H9 (cell line): Measurements from ENCODE around the gene SLC25A11. TPM values are rescaled to one million over a fixed set of nuclear protein-coding genes. Genes with fewer than 3 reads are reported as not detected.

Experiments
- DNase-seq: peaks from one replicate; pipeline ENCODE4 v3.0.0-alpha.2; 2017
- H2AFZ ChIP-seq: one replicate; pipeline ENCODE4 v1.6.1; 2013; ENCODE audit warnings: mild to moderate bottlenecking, low read length, control low read depth, moderate library complexity
- H2AK5ac ChIP-seq: 2 replicates; pipeline ENCODE4 v1.6.1; 2013; ENCODE audit warnings: low read length, control low read depth, mixed read lengths; ENCODE audit not compliant: insufficient read length
- H2BK120ac ChIP-seq: one replicate; pipeline ENCODE4 v1.6.1; 2013; ENCODE audit warnings: low read depth, mild to moderate bottlenecking, low read length, control low read depth, inconsistent platforms; ENCODE audit not compliant: poor library complexity, severe bottlenecking
- H2BK12ac ChIP-seq: 2 replicates; pipeline ENCODE4 v1.6.1; 2013; ENCODE audit warnings: low read length, control low read depth, mixed read lengths, low read depth; ENCODE audit not compliant: insufficient read length
- H2BK15ac ChIP-seq: 2 replicates; pipeline ENCODE4 v1.6.1; 2013; ENCODE audit warnings: low read depth, low read length, control low read depth
- H2BK20ac ChIP-seq: one replicate; pipeline ENCODE4 v1.6.1; 2013; ENCODE audit warnings: low read depth, mild to moderate bottlenecking, low read length, control low read depth, inconsistent platforms; ENCODE audit not compliant: poor library complexity, severe bottlenecking
- H2BK5ac ChIP-seq: 2 replicates; pipeline ENCODE4 v1.6.1; 2013; ENCODE audit warnings: low read length, control low read depth, mixed read lengths; ENCODE audit not compliant: insufficient read length
- H3K14ac ChIP-seq: 2 replicates; pipeline ENCODE4 v1.6.1; 2013; ENCODE audit warnings: low read length, control low read depth; ENCODE audit not compliant: insufficient read depth
- H3K18ac ChIP-seq: 2 replicates; pipeline ENCODE4 v1.6.1; 2013; ENCODE audit warnings: low read depth, mild to moderate bottlenecking, mixed read lengths, low read length, control low read depth; ENCODE audit not compliant: insufficient read length
- H3K23ac ChIP-seq: 2 replicates; pipeline ENCODE4 v1.6.1; 2013; ENCODE audit warnings: low read length, control low read depth, mixed read lengths, low read depth; ENCODE audit not compliant: insufficient read length
- H3K23me2 ChIP-seq: 2 replicates; pipeline ENCODE4 v1.6.1; 2013; ENCODE audit warnings: low read depth, mild to moderate bottlenecking, mixed read lengths, low read length, control low read depth; ENCODE audit not compliant: insufficient read length, poor library complexity, severe bottlenecking
- H3K27ac ChIP-seq: 2 replicates; pipeline ENCODE4 v1.5.1; 2013; ENCODE audit warnings: low read length, control low read depth, mixed read lengths, low read depth; ENCODE audit not compliant: insufficient read length
- H3K27me3 ChIP-seq: 2 replicates; pipeline ENCODE4 v1.6.1; 2013; ENCODE audit warnings: low read length, control low read depth, inconsistent platforms; ENCODE audit not compliant: insufficient read depth
- H3K4ac ChIP-seq: 2 replicates; pipeline ENCODE4 v1.6.1; 2013; ENCODE audit warnings: low read depth, mild to moderate bottlenecking, control low read depth, inconsistent platforms, low read length, moderate library complexity
- H3K4me1 ChIP-seq: 2 replicates; pipeline ENCODE4 v1.6.1; 2013; ENCODE audit warnings: low read length, control low read depth, inconsistent platforms; ENCODE audit not compliant: insufficient read depth
- H3K4me2 ChIP-seq: 2 replicates; pipeline ENCODE4 v1.6.1; 2013; ENCODE audit warnings: low read length, control low read depth, mixed read lengths; ENCODE audit not compliant: insufficient read length, insufficient read depth
- H3K56ac ChIP-seq: 2 replicates; pipeline ENCODE4 v1.6.1; 2013; ENCODE audit warnings: low read depth, mild to moderate bottlenecking, mixed read lengths, low read length, control low read depth; ENCODE audit not compliant: insufficient read length
- H3K79me1 ChIP-seq: 2 replicates; pipeline ENCODE4 v1.6.1; 2013; ENCODE audit warnings: low read depth, mild to moderate bottlenecking, moderate library complexity, low read length, control low read depth, inconsistent platforms; ENCODE audit not compliant: insufficient read depth, poor library complexity, severe bottlenecking
- H3K79me2 ChIP-seq: 2 replicates; pipeline ENCODE4 v1.6.1; 2013; ENCODE audit warnings: low read length, control low read depth, inconsistent platforms; ENCODE audit not compliant: insufficient read depth
- H3K9ac ChIP-seq: 2 replicates; pipeline ENCODE4 v1.6.1; 2013; ENCODE audit warnings: low read length, control low read depth, mixed read lengths; ENCODE audit not compliant: insufficient read length; ENCODE audit errors: extremely low read depth
- H3K9me3 ChIP-seq: one replicate; pipeline ENCODE4 v1.6.1; 2013; ENCODE audit warnings: low read depth, low read length, inconsistent platforms; ENCODE audit not compliant: control insufficient read depth
- H3T11ph ChIP-seq: one replicate; pipeline ENCODE4 v1.6.1; 2013; ENCODE audit warnings: mild to moderate bottlenecking, low read length, control low read depth, inconsistent platforms
- H4K20me1 ChIP-seq: one replicate; pipeline ENCODE4 v1.6.1; 2013; ENCODE audit not compliant: control insufficient read depth, insufficient read length, insufficient read depth
- H4K5ac ChIP-seq: 2 replicates; pipeline ENCODE4 v1.6.1; 2013; ENCODE audit warnings: low read depth, mild to moderate bottlenecking, mixed read lengths, low read length, control low read depth; ENCODE audit not compliant: insufficient read length
- H4K8ac ChIP-seq: replicated peaks from 2 replicates; pipeline ENCODE4 v1.6.1; 2013; ENCODE audit warnings: low read length, control low read depth, mixed read lengths, low read depth; ENCODE audit not compliant: insufficient read length
- H4K91ac ChIP-seq: 2 replicates; pipeline ENCODE4 v1.6.1; 2013; ENCODE audit warnings: low read depth, mild to moderate bottlenecking, moderate library complexity, mixed read lengths, low read length, control low read depth; ENCODE audit not compliant: insufficient read length
- H3K27ac Mint-ChIP-seq, 3 experiments: 2 replicates in 2 of 3; 3 replicates in 1 of 3; pipeline ENCODE4 v1.8.0; 2020 to 2021; ENCODE audit warnings: mixed read lengths in 3 of 3, mild to moderate bottlenecking in 1 of 3, moderate library complexity in 1 of 3
- H3K27me3 Mint-ChIP-seq: 2 replicates; pipeline ENCODE4 v1.8.0; 2021; ENCODE audit warnings: low read depth, mild to moderate bottlenecking, moderate library complexity, mixed read lengths
- H3K36me3 Mint-ChIP-seq, 3 experiments: 2 replicates in 2 of 3; 3 replicates in 1 of 3; pipeline ENCODE4 v1.8.0; 2020 to 2021; ENCODE audit warnings: low read depth in 3 of 3, mixed read lengths in 3 of 3; ENCODE audit not compliant: insufficient read depth in 1 of 3
- H3K4me1 Mint-ChIP-seq, 2 experiments: 2 replicates each; pipeline ENCODE4 v1.8.0; 2020; ENCODE audit warnings: mixed read lengths in 2 of 2
- H3K4me3 Mint-ChIP-seq, 2 experiments: 2 replicates in 1 of 2; 3 replicates in 1 of 2; pipeline ENCODE4 v1.8.0; 2020 to 2021; ENCODE audit warnings: mild to moderate bottlenecking in 2 of 2, mixed read lengths in 2 of 2, moderate library complexity in 1 of 2
- H3K9me3 Mint-ChIP-seq, 2 experiments: 2 replicates in 1 of 2; 3 replicates in 1 of 2; pipeline ENCODE4 v1.8.0; 2020; ENCODE audit warnings: mild to moderate bottlenecking in 2 of 2, mixed read lengths in 2 of 2, moderate library complexity in 1 of 2
- WGBS: extraction: QIAGEN DNeasy Blood & Tissue Kit; methylation state at CpG from one replicate; pipeline ENCODE4 v1.1.7; 2013; ENCODE audit warnings: missing lambda C conversion rate, low lambda C conversion rate, mixed read lengths; ENCODE audit not compliant: insufficient read length; ENCODE audit errors: extremely low coverage; 5-methylcytosine and 5-hydroxymethylcytosine counted together
- total RNA-seq: library from RNA; stranded (reverse); gene quantifications from 2 replicates; pipeline ENCODE4 v1.2.1, GENCODE V29; 2021
- TF ChIP-seq, protein P1 (sequence below): fragments of 200-600 bp; sonication (generic); conservative IDR thresholded peaks from 3 replicates; pipeline ENCODE4 v1.8.0; 2021; ENCODE audit warnings: antibody characterized with exemption, mild to moderate bottlenecking

The SLC25A11 gene
- total RNA-seq, 1 experiment from 2014 or later = 74.9 TPM

DNA sequence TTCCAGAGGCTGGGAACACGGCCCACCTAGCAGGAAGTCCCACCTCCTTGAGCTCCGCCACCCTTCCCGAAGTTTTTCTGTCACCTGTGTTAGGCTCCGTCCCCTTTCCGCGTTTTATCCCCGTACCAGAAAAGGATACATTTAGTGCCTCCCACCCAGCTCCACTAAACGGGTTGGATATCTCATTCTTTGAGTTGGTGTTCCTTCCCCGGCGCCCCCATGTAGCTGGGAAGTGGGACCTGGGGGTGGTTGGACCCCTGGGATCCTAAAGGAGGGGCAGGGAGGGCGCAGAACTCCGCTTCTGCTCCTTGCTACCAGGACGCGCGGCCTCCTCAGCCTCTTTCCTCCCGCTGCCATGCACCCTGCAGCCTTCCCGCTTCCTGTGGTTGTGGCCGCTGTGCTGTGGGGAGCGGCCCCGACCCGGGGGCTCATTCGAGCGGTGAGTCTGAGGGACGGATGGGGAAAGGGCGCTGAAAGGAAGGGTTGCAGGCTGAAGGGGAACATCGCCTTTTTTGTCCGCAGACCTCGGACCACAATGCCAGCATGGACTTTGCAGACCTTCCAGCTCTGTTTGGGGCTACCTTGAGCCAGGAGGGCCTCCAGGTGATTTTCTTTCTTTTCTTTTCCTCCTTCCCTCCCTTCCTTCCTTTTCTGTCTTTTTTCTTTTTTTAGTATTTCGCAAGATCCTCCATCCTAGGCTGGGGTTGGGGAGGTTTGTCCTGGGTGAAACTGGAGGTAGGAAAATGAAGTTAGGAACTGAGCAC, 891 bp upstream of the SLC25A11 start:
- Histone ChIP-seq H3K27me3 (no peaks in the 10 kb centered on the region), H2BK15ac (no peak overlapping the region), H2AFZ (no peak overlapping the region)

More for the DNA sequence above, 891 bp upstream of the SLC25A11 start:
- no CpG with 5 or more reads among the region's 29 CpGs for WGBS
- H2BK120ac ChIP-seq = no peak overlapping the region
- no peak overlapping the region for H2BK12ac ChIP-seq
- TF ChIP-seq, protein P1, sequence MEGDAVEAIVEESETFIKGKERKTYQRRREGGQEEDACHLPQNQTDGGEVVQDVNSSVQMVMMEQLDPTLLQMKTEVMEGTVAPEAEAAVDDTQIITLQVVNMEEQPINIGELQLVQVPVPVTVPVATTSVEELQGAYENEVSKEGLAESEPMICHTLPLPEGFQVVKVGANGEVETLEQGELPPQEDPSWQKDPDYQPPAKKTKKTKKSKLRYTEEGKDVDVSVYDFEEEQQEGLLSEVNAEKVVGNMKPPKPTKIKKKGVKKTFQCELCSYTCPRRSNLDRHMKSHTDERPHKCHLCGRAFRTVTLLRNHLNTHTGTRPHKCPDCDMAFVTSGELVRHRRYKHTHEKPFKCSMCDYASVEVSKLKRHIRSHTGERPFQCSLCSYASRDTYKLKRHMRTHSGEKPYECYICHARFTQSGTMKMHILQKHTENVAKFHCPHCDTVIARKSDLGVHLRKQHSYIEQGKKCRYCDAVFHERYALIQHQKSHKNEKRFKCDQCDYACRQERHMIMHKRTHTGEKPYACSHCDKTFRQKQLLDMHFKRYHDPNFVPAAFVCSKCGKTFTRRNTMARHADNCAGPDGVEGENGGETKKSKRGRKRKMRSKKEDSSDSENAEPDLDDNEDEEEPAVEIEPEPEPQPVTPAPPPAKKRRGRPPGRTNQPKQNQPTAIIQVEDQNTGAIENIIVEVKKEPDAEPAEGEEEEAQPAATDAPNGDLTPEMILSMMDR = no peak
- peaks cover 6% of the 10 kb centered on the region; the same call in 1 of the 2 replicates for H3K79me2 ChIP-seq
- H2BK5ac ChIP-seq = no peak overlapping the region
- H4K8ac ChIP-seq = no peak overlapping the region
- no peak overlapping the region for H3K23ac ChIP-seq
- H3K56ac ChIP-seq = no peak overlapping the region
- no peak overlapping the region for H4K91ac ChIP-seq
- H2AK5ac ChIP-seq = no peak overlapping the region
- no peaks in the 10 kb centered on the region for H3K4me1 ChIP-seq
- H3K18ac ChIP-seq = no peak overlapping the region
- Mint-ChIP-seq H3K4me1 (peaks cover 28 to 34% of the 10 kb centered on the region in 2 experiments), H3K4me3 (peak overlapping the region; percentile 95 to 98), H3K27me3 (peaks cover 6% of the 10 kb centered on the region), H3K27ac (peak overlapping the region; percentile 100), H3K36me3 (peaks cover 37 to 83% (median 65%) of the 10 kb centered on the region in 3 experiments), H3K9me3 (no peaks in the 10 kb centered on the region; a peak in 2 of 5 replicates)
- no peak overlapping the region for H2BK20ac ChIP-seq
- no peak overlapping the region for H3T11ph ChIP-seq
- no peak overlapping the region for H3K4ac ChIP-seq
- peak overlapping the region; percentile 81 for H3K27ac ChIP-seq
- peak overlapping the region; percentile 96 for H3K9ac ChIP-seq
- H3K79me1 ChIP-seq = peaks cover 5% of the 10 kb centered on the region
- H4K5ac ChIP-seq = no peak overlapping the region
- H3K4me2 ChIP-seq = peak overlapping the region; percentile 80
- H4K20me1 ChIP-seq = peaks cover 7% of the 10 kb centered on the region
- H3K23me2 ChIP-seq = peaks cover 17% of the 10 kb centered on the region
- no peak for DNase-seq
- H3K9me3 ChIP-seq = no peaks in the 10 kb centered on the region
- peak overlapping the region; percentile 90 for H3K14ac ChIP-seq
